HFFc6 (cell line): ENCODE measurements around the gene KCNMA1. TPM values are rescaled to one million over a fixed set of nuclear protein-coding genes. Genes with fewer than 3 reads are reported as not detected.

Experiments used
- DNase-seq: peaks from one replicate; pipeline ENCODE4 v3.0.0-alpha.2; 2018
- H3K27ac Mint-ChIP-seq: 2 replicates; pipeline ENCODE4 v1.8.0; 2020; ENCODE audit warnings: mild to moderate bottlenecking, mixed read lengths
- H3K27me3 Mint-ChIP-seq: 2 replicates; pipeline ENCODE4 v1.8.0; 2021; ENCODE audit warnings: mild to moderate bottlenecking, moderate library complexity, mixed read lengths; ENCODE audit not compliant: insufficient read depth
- H3K36me3 Mint-ChIP-seq: 2 replicates; pipeline ENCODE4 v1.8.0; 2021; ENCODE audit warnings: low read depth, mixed read lengths
- H3K4me1 Mint-ChIP-seq: 2 replicates; pipeline ENCODE4 v1.8.0; 2020; ENCODE audit warnings: low read depth, mixed read lengths
- H3K4me3 Mint-ChIP-seq: 2 replicates; pipeline ENCODE4 v1.8.0; 2020; ENCODE audit warnings: mild to moderate bottlenecking, moderate library complexity, mixed read lengths
- H3K9me3 Mint-ChIP-seq: 2 replicates; pipeline ENCODE4 v1.8.0; 2020; ENCODE audit warnings: mild to moderate bottlenecking, mixed read lengths
- total RNA-seq, 6 experiments: library from RNA; stranded (reverse); fragmentation: NEBNext Ultra II Directional; extraction: Animal tissue kit (Norgen Biotek cat#: 25700); gene quantifications; 2 replicates in 1 of 6; 3 replicates in 5 of 6; pipeline ENCODE4 v1.2.3, GENCODE V29; 2021
- TF ChIP-seq, protein P1 (sequence below): fragments of 200-600 bp; sonication (generic); IDR thresholded peaks from 2 replicates; pipeline ENCODE4 v1.5.0; 2021; ENCODE audit warnings: antibody characterized with exemption, mild to moderate bottlenecking

The KCNMA1 gene
- total RNA-seq, 6 experiments from 2014 or later = 87.1 to 191 (median 93.5) TPM

DNA sequence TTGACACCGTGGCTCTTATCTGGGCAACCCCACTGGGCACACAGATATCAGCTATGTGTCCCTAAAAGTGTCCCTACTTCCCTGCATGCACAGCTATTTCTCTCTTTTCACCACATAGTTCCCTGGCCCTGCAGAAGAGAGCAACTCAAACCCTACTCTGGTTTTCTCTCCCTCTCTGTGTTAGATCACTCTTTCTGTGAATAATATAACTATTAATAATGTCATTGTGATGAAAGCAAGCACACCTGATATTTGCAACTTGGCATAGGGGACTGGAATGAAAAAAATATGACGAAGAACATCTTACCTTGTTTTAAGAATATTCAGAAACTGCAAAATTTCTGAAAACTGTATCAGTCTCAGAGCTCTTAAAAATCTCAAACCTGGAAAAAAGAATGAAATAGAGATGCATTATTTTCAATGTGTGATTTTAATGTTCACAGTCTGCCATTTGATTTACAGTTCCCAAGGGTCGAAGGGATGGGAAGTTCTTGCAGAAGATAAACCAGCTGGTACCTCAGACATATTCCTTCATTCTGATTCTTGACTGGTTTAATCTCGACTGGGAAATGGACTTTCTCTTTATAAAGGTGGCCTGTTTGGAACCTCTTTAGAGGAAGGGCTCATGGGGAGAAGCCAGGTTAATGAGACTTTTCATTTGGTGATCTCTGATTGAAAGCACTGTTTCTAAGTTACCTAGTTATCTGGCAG, 516.8 kb downstream of the KCNMA1 start:
- Mint-ChIP-seq H3K4me1 (peaks cover 16% of the 10 kb centered on the region), H3K9me3 (no peaks in the 10 kb centered on the region)

GRCh38 chr10:77120012-77120411, 517.6 kb downstream of the KCNMA1 start:
- H3K36me3 Mint-ChIP-seq = peaks cover 11% of the 10 kb centered on the region
- no peak for DNase-seq
- TF ChIP-seq, protein P1, sequence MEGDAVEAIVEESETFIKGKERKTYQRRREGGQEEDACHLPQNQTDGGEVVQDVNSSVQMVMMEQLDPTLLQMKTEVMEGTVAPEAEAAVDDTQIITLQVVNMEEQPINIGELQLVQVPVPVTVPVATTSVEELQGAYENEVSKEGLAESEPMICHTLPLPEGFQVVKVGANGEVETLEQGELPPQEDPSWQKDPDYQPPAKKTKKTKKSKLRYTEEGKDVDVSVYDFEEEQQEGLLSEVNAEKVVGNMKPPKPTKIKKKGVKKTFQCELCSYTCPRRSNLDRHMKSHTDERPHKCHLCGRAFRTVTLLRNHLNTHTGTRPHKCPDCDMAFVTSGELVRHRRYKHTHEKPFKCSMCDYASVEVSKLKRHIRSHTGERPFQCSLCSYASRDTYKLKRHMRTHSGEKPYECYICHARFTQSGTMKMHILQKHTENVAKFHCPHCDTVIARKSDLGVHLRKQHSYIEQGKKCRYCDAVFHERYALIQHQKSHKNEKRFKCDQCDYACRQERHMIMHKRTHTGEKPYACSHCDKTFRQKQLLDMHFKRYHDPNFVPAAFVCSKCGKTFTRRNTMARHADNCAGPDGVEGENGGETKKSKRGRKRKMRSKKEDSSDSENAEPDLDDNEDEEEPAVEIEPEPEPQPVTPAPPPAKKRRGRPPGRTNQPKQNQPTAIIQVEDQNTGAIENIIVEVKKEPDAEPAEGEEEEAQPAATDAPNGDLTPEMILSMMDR = no peak
- H3K27me3 Mint-ChIP-seq = no peaks in the 10 kb centered on the region; the same call in 1 of the 2 replicates
- H3K9me3 Mint-ChIP-seq = no peaks in the 10 kb centered on the region
- H3K4me3 Mint-ChIP-seq = no peak overlapping the region
- H3K27ac Mint-ChIP-seq = no peak overlapping the region
- H3K4me1 Mint-ChIP-seq = peaks cover 16% of the 10 kb centered on the region

More for the DNA sequence above, 516.8 kb downstream of the KCNMA1 start:
- Mint-ChIP-seq H3K36me3 (peaks cover 11% of the 10 kb centered on the region), H3K27ac (no peak overlapping the region), H3K27me3 (no peaks in the 10 kb centered on the region; the same call in 1 of the 2 replicates), H3K4me3 (no peak overlapping the region)
- TF ChIP-seq, protein P1 = no peak
- DNase-seq = no peak

- no peak for DNase-seq
- TF ChIP-seq, protein P1 = no peak
- peaks cover 16% of the 10 kb centered on the region for H3K4me1 Mint-ChIP-seq
- no peaks in the 10 kb centered on the region for H3K9me3 Mint-ChIP-seq
- H3K27ac Mint-ChIP-seq = no peak overlapping the region
- no peak overlapping the region for H3K4me3 Mint-ChIP-seq
- H3K36me3 Mint-ChIP-seq = peaks cover 11% of the 10 kb centered on the region
- H3K27me3 Mint-ChIP-seq = no peaks in the 10 kb centered on the region; the same call in 1 of the 2 replicates
Observed at GRCh38 chr10:77118603-77119282, 518.9 kb downstream of the KCNMA1 start.

DNA sequence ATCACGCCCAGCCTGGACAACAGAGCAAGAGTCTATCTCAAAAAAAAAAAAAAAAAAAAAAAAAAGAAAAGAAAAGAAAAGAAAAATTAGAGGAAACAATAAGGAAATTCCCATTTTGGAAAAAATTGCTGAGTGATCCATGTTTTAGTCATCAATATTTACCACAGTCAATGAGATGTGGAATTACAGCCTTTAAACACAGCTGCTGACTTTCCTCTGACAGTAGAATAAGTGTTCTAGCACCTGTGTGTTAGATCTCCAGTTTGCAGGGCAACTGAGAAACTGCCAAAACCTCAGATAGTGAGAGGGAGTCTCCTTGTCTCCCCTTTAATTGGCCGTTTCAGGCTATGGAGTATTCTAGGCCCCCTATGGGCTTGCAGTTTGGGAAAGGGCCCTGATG, 520.1 kb downstream of the KCNMA1 start:
- DNase-seq = no peak
- Mint-ChIP-seq H3K4me3 (no peak overlapping the region), H3K9me3 (no peaks in the 10 kb centered on the region), H3K27me3 (no peaks in the 10 kb centered on the region; the same call in 1 of the 2 replicates), H3K27ac (no peak overlapping the region), H3K4me1 (peaks cover 23% of the 10 kb centered on the region), H3K36me3 (peaks cover 11% of the 10 kb centered on the region)
- TF ChIP-seq, protein P1 = no peak

DNA sequence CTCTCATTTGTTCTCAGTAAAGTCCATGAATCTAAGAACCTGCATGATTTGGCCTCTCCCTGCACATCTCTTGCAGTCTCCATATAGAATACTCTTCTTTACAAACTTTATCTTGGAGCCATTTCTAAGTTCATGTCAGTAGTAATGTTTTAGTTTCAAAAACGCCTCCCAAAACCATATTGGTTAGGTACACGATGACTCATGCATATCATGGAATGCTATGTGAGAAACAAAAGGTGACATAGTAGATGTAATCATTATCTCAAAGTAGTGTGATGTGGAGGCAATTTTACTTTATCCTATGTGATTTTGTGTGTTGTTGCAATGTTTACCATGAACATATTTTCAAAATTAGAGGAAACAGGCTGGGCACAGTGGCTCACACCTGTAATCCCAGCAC, 520.7 kb downstream of the KCNMA1 start:
- H3K36me3 Mint-ChIP-seq = peaks cover 11% of the 10 kb centered on the region
- H3K4me1 Mint-ChIP-seq = peaks cover 29% of the 10 kb centered on the region
- no peaks in the 10 kb centered on the region for H3K9me3 Mint-ChIP-seq
- H3K4me3 Mint-ChIP-seq = no peak overlapping the region
- TF ChIP-seq, protein P1 = no peak
- no peak for DNase-seq
- H3K27me3 Mint-ChIP-seq = no peaks in the 10 kb centered on the region; the same call in 1 of the 2 replicates
- H3K27ac Mint-ChIP-seq = no peak overlapping the region
